Mesendoderm (in vitro differentiated cells): ENCODE data around the gene DDAH2. TPM values are rescaled to one million over a fixed set of nuclear protein-coding genes. Genes with fewer than 3 reads are reported as not detected.
A peak's percentile ranks its signal among the peaks of the same experiment; 100 is the strongest.

ENCODE experiments used
- DNase-seq: peaks from one replicate; pipeline ENCODE4 v3.0.0; 2013
- H2AK5ac ChIP-seq: 2 replicates; pipeline ENCODE4 v1.6.1; 2013; ENCODE audit warnings: low read length, inconsistent platforms
- H2BK120ac ChIP-seq: 2 replicates; pipeline ENCODE4 v1.6.1; 2013; ENCODE audit warnings: low read depth, mild to moderate bottlenecking, low read length, moderate library complexity, mixed read lengths
- H2BK15ac ChIP-seq: replicated peaks from 2 replicates; pipeline ENCODE4 v1.6.1; 2013; ENCODE audit warnings: low read depth, mild to moderate bottlenecking, moderate library complexity
- H2BK5ac ChIP-seq: 2 replicates; pipeline ENCODE4 v1.6.1; 2013; ENCODE audit warnings: low read length, inconsistent platforms
- H3K18ac ChIP-seq: 2 replicates; pipeline ENCODE4 v1.6.1; 2013; ENCODE audit warnings: mild to moderate bottlenecking, low read length, mixed read lengths
- H3K23ac ChIP-seq: one replicate; pipeline ENCODE4 v1.6.1; 2013; ENCODE audit warnings: low read length
- H3K27ac ChIP-seq: 2 replicates; pipeline ENCODE4 v1.5.1; 2013; ENCODE audit warnings: low read depth, mild to moderate bottlenecking, inconsistent platforms, low read length, moderate library complexity
- H3K27me3 ChIP-seq: 2 replicates; pipeline ENCODE4 v1.6.1; 2013; ENCODE audit warnings: low read length, control low read depth, mild to moderate bottlenecking, inconsistent platforms; ENCODE audit not compliant: insufficient read depth, poor library complexity
- H3K36me3 ChIP-seq: 2 replicates; pipeline ENCODE4 v1.6.1; 2013; ENCODE audit warnings: low read length, inconsistent platforms; ENCODE audit not compliant: control insufficient read depth, insufficient read depth
- H3K4ac ChIP-seq: one replicate; pipeline ENCODE4 v1.6.1; 2013; ENCODE audit warnings: low read depth, mild to moderate bottlenecking, low read length, moderate library complexity
- H3K4me1 ChIP-seq: 2 replicates; pipeline ENCODE4 v1.6.1; 2013; ENCODE audit warnings: low read depth, low read length, inconsistent platforms; ENCODE audit not compliant: control insufficient read depth
- H3K4me2 ChIP-seq: 2 replicates; pipeline ENCODE4 v1.6.1; 2013; ENCODE audit warnings: low read length
- H3K4me3 ChIP-seq: 2 replicates; pipeline ENCODE4 v1.5.1; 2013; ENCODE audit warnings: mild to moderate bottlenecking, low read length
- H3K56ac ChIP-seq: one replicate; pipeline ENCODE4 v1.6.1; 2013; ENCODE audit warnings: low read length
- H3K79me1 ChIP-seq: 2 replicates; pipeline ENCODE4 v1.6.1; 2013; ENCODE audit warnings: low read length, inconsistent platforms
- H3K79me2 ChIP-seq: 2 replicates; pipeline ENCODE4 v1.6.1; 2013; ENCODE audit warnings: mild to moderate bottlenecking, low read length; ENCODE audit not compliant: control insufficient read depth, insufficient read depth
- H3K9ac ChIP-seq: 2 replicates; pipeline ENCODE4 v1.6.1; 2013; ENCODE audit warnings: low read length, inconsistent platforms
- H4K5ac ChIP-seq: one replicate; pipeline ENCODE4 v1.6.1; 2013; ENCODE audit warnings: low read length
- H4K8ac ChIP-seq: one replicate; pipeline ENCODE4 v1.6.1; 2013; ENCODE audit warnings: low read depth, mild to moderate bottlenecking, control low read depth, low read length, moderate library complexity
- WGBS: extraction: QIAGEN DNeasy Blood & Tissue Kit; methylation state at CpG from one replicate; pipeline ENCODE4 v1.1.7; 2013; ENCODE audit warnings: low lambda C conversion rate, missing lambda C conversion rate; ENCODE audit not compliant: insufficient coverage; ENCODE audit errors: extremely low coverage; 5-methylcytosine and 5-hydroxymethylcytosine counted together
- polyA plus RNA-seq, 2 experiments: library from polyadenylated mRNA; stranded (reverse); fragments of 200-250 nt; gene quantifications; one replicate each; pipeline ENCODE4 v1.2.3, GENCODE V29; 2013

Gene DDAH2
- polyA plus RNA-seq (2013, experiment 1 of 2): 64.0 TPM
- polyA plus RNA-seq (2013, experiment 2 of 2): 61.9 TPM

- H3K27ac ChIP-seq: peak within 1 kb of the TSS; percentile 86
- peak within 1 kb of the TSS; percentile 3 for H2BK120ac ChIP-seq
- no peak within 1 kb of the TSS for H4K5ac ChIP-seq
- H4K8ac ChIP-seq: no peak within 1 kb of the TSS
- no CpG with 5 or more reads among the region's 36 CpGs for WGBS
- no peak within 1 kb of the TSS for H2BK15ac ChIP-seq
- H3K23ac ChIP-seq: peak within 1 kb of the TSS; percentile 34
- no peaks in the 10 kb centered on the region for H3K27me3 ChIP-seq
- H2BK5ac ChIP-seq: peak within 1 kb of the TSS; percentile 86
- H2AK5ac ChIP-seq: peak within 1 kb of the TSS; percentile 52
- peak within 1 kb of the TSS; percentile 74 for H3K4me2 ChIP-seq
- peak within 1 kb of the TSS; percentile 90 for H3K4me3 ChIP-seq
- peaks cover 19% of the 10 kb centered on the region for H3K36me3 ChIP-seq
- peak within 1 kb of the TSS; percentile 70 for H3K4ac ChIP-seq
- peak within 1 kb of the TSS; percentile 96 for H3K9ac ChIP-seq
- DNase-seq: no peak
- H3K79me1 ChIP-seq: peaks cover 17% of the 10 kb centered on the region
- H3K18ac ChIP-seq: peak within 1 kb of the TSS; percentile 69
- peak within 1 kb of the TSS; percentile 97 for H3K56ac ChIP-seq
- peaks cover 9% of the 10 kb centered on the region for H3K79me2 ChIP-seq
- peaks cover 5% of the 10 kb centered on the region for H3K4me1 ChIP-seq
Observed at GRCh38 chr6:31728767-31729514, at the start of gene DDAH2. Gene DDAH2, minus strand, starts transcription at chr6:31729299. Its CDS starts 138 bp downstream, at chr6:31729161.

- Histone ChIP-seq H3K9ac (no peak overlapping the region), H3K27me3 (no peaks in the 10 kb centered on the region), H3K79me1 (no peaks in the 10 kb centered on the region), H2BK120ac (no peak overlapping the region), H2AK5ac (no peak overlapping the region), H2BK5ac (no peak overlapping the region), H2BK15ac (no peak overlapping the region), H3K56ac (no peak overlapping the region), H3K4me1 (no peaks in the 10 kb centered on the region), H3K36me3 (peaks cover 14% of the 10 kb centered on the region), H4K8ac (no peak overlapping the region), H3K4me3 (no peak overlapping the region), H3K23ac (no peak overlapping the region), H3K4me2 (no peak overlapping the region), H3K18ac (no peak overlapping the region), H3K79me2 (no peaks in the 10 kb centered on the region), H3K4ac (no peak overlapping the region), H4K5ac (no peak overlapping the region), H3K27ac (no peak overlapping the region)
- DNase-seq: no peak
- WGBS: no CpG with 5 or more reads among the region's 5 CpGs
Observed at GRCh38 chr6:31778193-31778592, 49.1 kb upstream of the DDAH2 start.

GRCh38 chr6:31777667-31778050, 48.6 kb upstream of the DDAH2 start:
- WGBS: no CpG with 5 or more reads among the region's 5 CpGs
- Histone ChIP-seq H4K5ac (no peak overlapping the region), H3K18ac (no peak overlapping the region), H2BK120ac (no peak overlapping the region), H3K4me1 (no peaks in the 10 kb centered on the region), H3K23ac (no peak overlapping the region), H3K79me2 (no peaks in the 10 kb centered on the region), H2BK15ac (no peak overlapping the region), H2BK5ac (no peak overlapping the region), H3K56ac (no peak overlapping the region), H2AK5ac (no peak overlapping the region), H3K9ac (no peak overlapping the region), H3K79me1 (no peaks in the 10 kb centered on the region), H3K4me3 (no peak overlapping the region), H3K27me3 (no peaks in the 10 kb centered on the region), H3K36me3 (peaks cover 11% of the 10 kb centered on the region), H3K27ac (no peak overlapping the region), H3K4me2 (no peak overlapping the region), H4K8ac (no peak overlapping the region), H3K4ac (no peak overlapping the region)
- DNase-seq: no peak

GRCh38 chr6:31776989-31777666, 48.0 kb upstream of the DDAH2 start, which contains the start of gene VWA7:
Gene VWA7, minus strand, starts transcription at chr6:31777328. Its CDS starts 549 bp downstream, at chr6:31776779.
- Histone ChIP-seq H3K79me2 (no peaks in the 10 kb centered on the region), H4K8ac (no peak within 1 kb of the TSS), H3K36me3 (peaks cover 10% of the 10 kb centered on the region), H3K23ac (no peak within 1 kb of the TSS), H4K5ac (no peak within 1 kb of the TSS), H2BK120ac (no peak within 1 kb of the TSS), H3K9ac (peak within 1 kb of the TSS; percentile 32), H3K27me3 (no peaks in the 10 kb centered on the region), H2AK5ac (no peak within 1 kb of the TSS), H3K18ac (no peak within 1 kb of the TSS), H3K4me2 (no peak within 1 kb of the TSS), H3K4me3 (no peak within 1 kb of the TSS), H3K56ac (peak within 1 kb of the TSS; percentile 60), H2BK5ac (no peak within 1 kb of the TSS), H3K4me1 (no peaks in the 10 kb centered on the region), H3K79me1 (no peaks in the 10 kb centered on the region), H2BK15ac (no peak within 1 kb of the TSS), H3K4ac (no peak within 1 kb of the TSS), H3K27ac (no peak within 1 kb of the TSS)
- no CpG with 5 or more reads among the region's 15 CpGs for WGBS
- peak; percentile 60 for DNase-seq

GRCh38 chr6:31776485-31776988, 47.4 kb upstream of the DDAH2 start:
- Histone ChIP-seq H3K56ac (no peak overlapping the region), H3K23ac (no peak overlapping the region)

More at GRCh38 chr6:31776485-31776988, 47.4 kb upstream of the DDAH2 start:
- no peak overlapping the region for H2AK5ac ChIP-seq
- no peak for DNase-seq
- H2BK120ac ChIP-seq: no peak overlapping the region
- H3K4me3 ChIP-seq: no peak overlapping the region
- H4K5ac ChIP-seq: no peak overlapping the region
- no peak overlapping the region for H3K4me2 ChIP-seq
- H3K79me1 ChIP-seq: no peaks in the 10 kb centered on the region
- no peaks in the 10 kb centered on the region for H3K79me2 ChIP-seq
- H2BK5ac ChIP-seq: no peak overlapping the region
- WGBS: no CpG with 5 or more reads among the region's 14 CpGs
- no peak overlapping the region for H3K9ac ChIP-seq
- H3K36me3 ChIP-seq: peaks cover 6% of the 10 kb centered on the region
- H4K8ac ChIP-seq: no peak overlapping the region
- no peak overlapping the region for H3K18ac ChIP-seq
- H3K27ac ChIP-seq: no peak overlapping the region
- H3K27me3 ChIP-seq: no peaks in the 10 kb centered on the region
- H2BK15ac ChIP-seq: no peak overlapping the region
- H3K4me1 ChIP-seq: no peaks in the 10 kb centered on the region
- H3K4ac ChIP-seq: no peak overlapping the region
